PFSK-1 (cell line): ENCODE results near the gene UBQLN1.

Experiments
- FOXP2 ChIP-seq: optimal IDR thresholded peaks from 2 replicates; pipeline ENCODE3; 2011; ENCODE audit warnings: borderline replicate concordance, control low read depth, inconsistent platforms; ENCODE audit not compliant: insufficient read depth; ENCODE audit errors: extremely low read length, extremely low read depth
- POLR2AphosphoS5 ChIP-seq: IDR thresholded peaks from 2 replicates; pipeline ENCODE4 v1.6.1; 2012; ENCODE audit warnings: low read depth, mild to moderate bottlenecking, control low read depth, low read length, moderate library complexity
- REST ChIP-seq, 2 experiments: IDR thresholded peaks; 2 replicates each; pipeline versions ENCODE4 v1.6.1 to v1.8.0; 2011 to 2012; ENCODE audit warnings: low read depth in 2 of 2, low read length in 2 of 2, control low read depth in 1 of 2, inconsistent platforms in 1 of 2, mild to moderate bottlenecking in 1 of 2, moderate library complexity in 1 of 2; ENCODE audit not compliant: insufficient read depth in 1 of 2
- SIN3A ChIP-seq: IDR thresholded peaks from 2 replicates; pipeline ENCODE4 v1.6.1; 2012; ENCODE audit warnings: mild to moderate bottlenecking, low read length, moderate library complexity, borderline replicate concordance; ENCODE audit not compliant: insufficient read depth
- TAF1 ChIP-seq: IDR thresholded peaks from 2 replicates; pipeline ENCODE4 v1.6.1; 2012; ENCODE audit warnings: low read length, control low read depth, borderline replicate concordance; ENCODE audit not compliant: insufficient read depth

The UBQLN1 gene

DNA sequence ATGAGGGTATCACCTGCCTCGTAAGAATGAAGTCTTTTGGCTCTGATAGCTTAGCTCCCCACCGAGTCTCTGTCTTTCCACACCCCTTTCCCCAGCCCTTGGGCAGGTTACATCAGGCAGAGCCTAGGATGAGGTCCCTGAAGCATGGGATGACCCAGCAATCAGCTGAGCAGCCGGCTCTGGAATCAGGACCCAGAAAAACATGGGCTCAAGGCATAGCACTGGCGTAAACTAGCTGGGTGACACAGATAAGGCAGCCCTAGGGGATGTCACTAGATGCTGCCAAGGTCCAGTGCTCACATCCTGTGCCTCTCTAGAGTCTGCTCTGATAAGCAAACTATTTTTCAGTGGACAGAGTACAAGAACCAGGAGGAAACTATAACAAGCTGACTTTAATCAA lies 58.2 kb downstream of the UBQLN1 start:
- TF ChIP-seq POLR2AphosphoS5, result no peak
- TF ChIP-seq SIN3A, result no peak
- no peak for TF ChIP-seq TAF1
- TF ChIP-seq FOXP2, result no peak
- no peak for TF ChIP-seq REST (IDR thresholded peaks at IDR 0.05; ENCODE audit: insufficient read depth in 1 of 2, low read depth in 2 of 2, low read length in 2 of 2)

DNA sequence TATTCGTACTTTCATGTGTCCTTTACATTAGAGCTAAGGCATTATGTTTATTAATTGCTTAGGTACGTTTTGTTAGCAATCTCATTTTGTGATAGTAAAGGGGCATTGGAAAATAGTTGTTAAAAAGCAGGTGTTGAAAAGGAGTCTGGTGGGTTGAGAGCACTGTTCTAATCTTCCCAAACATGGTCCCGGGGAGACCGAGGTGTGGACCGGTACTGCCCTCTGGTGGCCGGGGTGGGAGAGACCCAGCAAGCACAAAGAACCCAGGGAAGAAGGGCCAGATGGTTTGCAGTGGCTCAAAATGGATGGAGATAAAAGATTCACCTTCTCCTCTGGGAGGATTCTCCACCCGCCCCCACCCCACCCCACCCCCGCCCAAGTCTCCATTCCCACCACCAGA lies 58.7 kb downstream of the UBQLN1 start:
- no peak for TF ChIP-seq FOXP2
- TF ChIP-seq POLR2AphosphoS5, result no peak
- no peak for TF ChIP-seq SIN3A
- TF ChIP-seq TAF1, result no peak
- TF ChIP-seq REST (IDR thresholded peaks at IDR 0.05; ENCODE audit: insufficient read depth in 1 of 2, low read depth in 2 of 2, low read length in 2 of 2), result no peak

DNA sequence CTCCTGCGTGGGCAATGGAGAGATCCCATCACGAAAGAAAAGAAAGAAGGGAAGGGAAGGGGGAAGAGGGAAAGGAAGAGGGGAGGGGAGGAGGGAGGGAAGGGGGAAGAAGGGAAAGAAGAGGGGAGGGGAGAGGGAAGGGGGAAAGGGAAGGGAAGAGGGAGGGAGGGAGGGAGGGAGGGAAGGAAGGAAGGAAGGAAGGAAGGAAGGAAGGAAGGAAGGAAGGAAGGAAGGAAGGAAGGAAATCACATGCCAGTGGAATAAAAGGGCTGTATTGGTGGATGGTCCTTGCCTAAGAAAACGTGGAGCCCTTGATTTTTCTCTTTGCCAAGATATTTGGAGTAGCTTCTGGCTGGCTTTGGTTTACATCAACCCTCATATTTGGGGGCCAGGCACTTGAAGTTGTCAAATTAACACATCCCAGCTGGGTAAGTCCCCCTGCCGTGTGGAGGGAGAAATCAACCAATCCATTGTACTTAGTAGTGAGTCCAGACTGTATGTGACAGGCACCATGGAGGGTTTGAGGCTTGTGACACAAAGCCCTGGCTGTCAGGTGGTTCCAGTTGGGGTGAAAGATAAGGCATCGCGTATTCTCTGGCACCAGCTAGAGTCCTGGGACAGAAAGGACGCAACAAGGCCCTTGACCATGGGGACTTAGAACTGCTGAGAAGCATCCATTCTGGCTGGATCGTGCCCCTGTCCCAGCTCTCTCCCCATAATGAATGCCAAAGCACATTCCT lies 61.1 kb downstream of the UBQLN1 start:
- TF ChIP-seq TAF1 (no peak), FOXP2 (no peak), POLR2AphosphoS5 (0 out of 2 replicates have a peak, but pooled peaks have one; percentile 25)

- TF ChIP-seq FOXP2, result no peak
- no peak for TF ChIP-seq POLR2AphosphoS5
- TF ChIP-seq SIN3A, result no peak
- TF ChIP-seq REST (IDR thresholded peaks at IDR 0.05; ENCODE audit: insufficient read depth in 1 of 2, low read depth in 2 of 2, low read length in 2 of 2), result no peak
- TF ChIP-seq TAF1, result no peak
These were observed 65.0 kb downstream of the UBQLN1 start for GRCh38 chr9:83642793-83643192.

DNA sequence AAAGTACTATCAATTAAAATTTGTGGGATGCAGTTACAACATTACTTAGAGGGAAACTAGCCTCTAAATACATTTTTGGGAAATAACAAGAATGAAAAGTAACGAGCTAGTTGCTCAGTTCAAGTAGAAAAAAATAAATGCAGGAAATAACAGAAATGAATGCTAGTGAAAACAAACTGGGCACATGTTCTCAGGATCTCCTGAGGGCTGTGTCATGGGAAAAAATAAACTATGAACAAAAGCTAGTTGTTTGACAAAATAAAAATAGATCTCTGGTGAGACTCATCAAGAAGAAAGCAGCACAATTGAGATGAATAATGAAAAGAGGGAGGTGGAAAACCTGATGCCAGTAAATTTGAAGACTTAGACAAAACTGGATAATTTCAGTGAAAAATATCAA lies 68.5 kb downstream of the UBQLN1 start:
- TF ChIP-seq REST (IDR thresholded peaks at IDR 0.05; ENCODE audit: insufficient read depth in 1 of 2, low read depth in 2 of 2, low read length in 2 of 2) (no peak), POLR2AphosphoS5 (no peak), FOXP2 (no peak), TAF1 (no peak), SIN3A (no peak)
